ENCODE data around the gene SLC46A3. TPM values are rescaled to one million over a fixed set of nuclear protein-coding genes. Genes with fewer than 3 reads are reported as not detected.

The SLC46A3 gene
- total and polyA plus RNA-seq, 2 experiments from 2014 or later: 0.16 to 0.28 TPM

GRCh38 chr13:28655561-28655960 is 63.2 kb downstream of the SLC46A3 start (continued):
- TF ChIP-seq EZH2 (IDR thresholded peaks at IDR 0.05; ENCODE audit: low read depth, unreplicated experiment): no peak
- no peak for TF ChIP-seq ZNF114 (CRISPR knock-in tag; IDR thresholded peaks at IDR 0.05)
- no peak for TF ChIP-seq CREB1 (CRISPR knock-in tag; IDR thresholded peaks at IDR 0.05; ENCODE audit: low read depth)
- TF ChIP-seq NANOG (IDR thresholded peaks at IDR 0.05; ENCODE audit: borderline replicate concordance): no peak
- TF ChIP-seq EZH2phosphoT487 (IDR thresholded peaks at IDR 0.05; ENCODE audit: unreplicated experiment): no peak
- TF ChIP-seq ZNF331 (CRISPR knock-in tag; IDR thresholded peaks at IDR 0.05; ENCODE audit: low read depth): no peak

- no peaks in the 10 kb centered on the region; the same call in 2 of the 3 replicates for H3K36me3 Mint-ChIP-seq (ENCODE audit: low read depth)
- Histone ChIP-seq H3F3A (replicated peaks; ENCODE audit: low read depth) (no peaks in the 10 kb centered on the region), H3K9me2 (ENCODE audit: insufficient read depth) (no peaks in the 10 kb centered on the region), H3K4me1 (ENCODE audit: insufficient read depth) (peaks cover 10% of the 10 kb centered on the region), H3K27me3 (ENCODE audit: insufficient read depth) (no peaks in the 10 kb centered on the region), H4K20me1 (replicated peaks; ENCODE audit: insufficient read depth) (0 out of 2 replicates have a peak, but pooled peaks cover 3% of the 10 kb centered on the region), H3K4me3 (no peak overlapping the region), H3K79me2 (replicated peaks; ENCODE audit: insufficient read depth) (peaks cover 44% of the 10 kb centered on the region), H3K36me3 (ENCODE audit: insufficient read depth) (no peaks in the 10 kb centered on the region), H2AFZ (no peak overlapping the region), H3K27ac (ENCODE audit: low read depth) (no peak overlapping the region), H3K4me2 (no peak overlapping the region)
- no peaks in the 10 kb centered on the region for H3K9me3 Mint-ChIP-seq
- ATAC-seq (no peak), DNase-seq (ENCODE audit: low spot score) (no peak)
- no peak overlapping the region for H3K27ac Mint-ChIP-seq
- peaks cover 4% of the 10 kb centered on the region for H3K27me3 Mint-ChIP-seq (ENCODE audit: insufficient read depth, low read depth, poor library complexity)
- TF ChIP-seq CREB1 (CRISPR knock-in tag; IDR thresholded peaks at IDR 0.05; ENCODE audit: low read depth) (no peak), REST (IDR thresholded peaks at IDR 0.05; ENCODE audit: unreplicated experiment) (no peak), ZNF331 (CRISPR knock-in tag; IDR thresholded peaks at IDR 0.05; ENCODE audit: low read depth) (no peak), POLR2AphosphoS5 (IDR thresholded peaks at IDR 0.05; ENCODE audit: low read depth) (no peak), ZNF462 (CRISPR knock-in tag; IDR thresholded peaks at IDR 0.05) (no peak), EZH2 (IDR thresholded peaks at IDR 0.05; ENCODE audit: low read depth, unreplicated experiment) (no peak), JUNB (IDR thresholded peaks at IDR 0.05; ENCODE audit: unreplicated experiment) (no peak), EZH2phosphoT487 (IDR thresholded peaks at IDR 0.05; ENCODE audit: unreplicated experiment) (no peak), NANOG (IDR thresholded peaks at IDR 0.05; ENCODE audit: borderline replicate concordance) (no peak), STAT1 (IDR thresholded peaks at IDR 0.05; ENCODE audit: unreplicated experiment) (no peak), ZNF114 (CRISPR knock-in tag; IDR thresholded peaks at IDR 0.05) (no peak)
- TF ChIP-seq, protein P1, sequence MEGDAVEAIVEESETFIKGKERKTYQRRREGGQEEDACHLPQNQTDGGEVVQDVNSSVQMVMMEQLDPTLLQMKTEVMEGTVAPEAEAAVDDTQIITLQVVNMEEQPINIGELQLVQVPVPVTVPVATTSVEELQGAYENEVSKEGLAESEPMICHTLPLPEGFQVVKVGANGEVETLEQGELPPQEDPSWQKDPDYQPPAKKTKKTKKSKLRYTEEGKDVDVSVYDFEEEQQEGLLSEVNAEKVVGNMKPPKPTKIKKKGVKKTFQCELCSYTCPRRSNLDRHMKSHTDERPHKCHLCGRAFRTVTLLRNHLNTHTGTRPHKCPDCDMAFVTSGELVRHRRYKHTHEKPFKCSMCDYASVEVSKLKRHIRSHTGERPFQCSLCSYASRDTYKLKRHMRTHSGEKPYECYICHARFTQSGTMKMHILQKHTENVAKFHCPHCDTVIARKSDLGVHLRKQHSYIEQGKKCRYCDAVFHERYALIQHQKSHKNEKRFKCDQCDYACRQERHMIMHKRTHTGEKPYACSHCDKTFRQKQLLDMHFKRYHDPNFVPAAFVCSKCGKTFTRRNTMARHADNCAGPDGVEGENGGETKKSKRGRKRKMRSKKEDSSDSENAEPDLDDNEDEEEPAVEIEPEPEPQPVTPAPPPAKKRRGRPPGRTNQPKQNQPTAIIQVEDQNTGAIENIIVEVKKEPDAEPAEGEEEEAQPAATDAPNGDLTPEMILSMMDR (conservative IDR thresholded peaks at IDR 0.05; ENCODE audit: low read depth in 2 of 2): no peak
- TF ChIP-seq, protein P2, sequence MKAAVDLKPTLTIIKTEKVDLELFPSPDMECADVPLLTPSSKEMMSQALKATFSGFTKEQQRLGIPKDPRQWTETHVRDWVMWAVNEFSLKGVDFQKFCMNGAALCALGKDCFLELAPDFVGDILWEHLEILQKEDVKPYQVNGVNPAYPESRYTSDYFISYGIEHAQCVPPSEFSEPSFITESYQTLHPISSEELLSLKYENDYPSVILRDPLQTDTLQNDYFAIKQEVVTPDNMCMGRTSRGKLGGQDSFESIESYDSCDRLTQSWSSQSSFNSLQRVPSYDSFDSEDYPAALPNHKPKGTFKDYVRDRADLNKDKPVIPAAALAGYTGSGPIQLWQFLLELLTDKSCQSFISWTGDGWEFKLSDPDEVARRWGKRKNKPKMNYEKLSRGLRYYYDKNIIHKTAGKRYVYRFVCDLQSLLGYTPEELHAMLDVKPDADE (IDR thresholded peaks at IDR 0.05): no peak
- H3K4me3 Mint-ChIP-seq: no peak overlapping the region
- peaks cover 27% of the 10 kb centered on the region for H3K4me1 Mint-ChIP-seq
These were observed 64.5 kb downstream of the SLC46A3 start for GRCh38 chr13:28654276-28654675.

Measured in GM23338 (cell line).